GM21526 (cell line): ENCODE measurements around the gene TBL1X.

ENCODE experiments used
- ATAC-seq: cut with Tn5 transposase; IDR thresholded peaks from one replicate; pipeline ENCODE4 v1.9.1; 2021; ENCODE audit warnings: moderate library complexity; ENCODE audit not compliant: unreplicated experiment, low FRiP score

Gene TBL1X

DNA sequence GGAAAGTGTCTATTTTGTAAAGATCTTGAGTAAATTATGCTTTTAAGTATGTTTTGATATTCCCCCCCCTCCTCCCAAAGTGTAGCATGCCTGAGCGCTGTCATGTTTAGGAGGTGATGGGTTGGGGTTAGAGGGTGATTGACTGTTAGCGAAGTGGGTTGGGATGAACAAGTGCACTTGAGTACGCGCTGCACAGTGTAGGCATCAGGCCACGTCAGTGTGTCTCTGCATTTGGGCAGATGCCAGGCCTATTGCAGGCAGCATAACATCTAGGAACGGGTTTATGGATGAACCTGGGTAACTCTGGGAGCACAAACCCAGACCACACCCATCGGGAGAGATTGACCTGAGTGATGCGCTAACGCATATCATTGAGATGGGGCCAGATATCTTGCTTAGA lies 111.2 kb downstream of the TBL1X start:
- no peak for ATAC-seq

DNA sequence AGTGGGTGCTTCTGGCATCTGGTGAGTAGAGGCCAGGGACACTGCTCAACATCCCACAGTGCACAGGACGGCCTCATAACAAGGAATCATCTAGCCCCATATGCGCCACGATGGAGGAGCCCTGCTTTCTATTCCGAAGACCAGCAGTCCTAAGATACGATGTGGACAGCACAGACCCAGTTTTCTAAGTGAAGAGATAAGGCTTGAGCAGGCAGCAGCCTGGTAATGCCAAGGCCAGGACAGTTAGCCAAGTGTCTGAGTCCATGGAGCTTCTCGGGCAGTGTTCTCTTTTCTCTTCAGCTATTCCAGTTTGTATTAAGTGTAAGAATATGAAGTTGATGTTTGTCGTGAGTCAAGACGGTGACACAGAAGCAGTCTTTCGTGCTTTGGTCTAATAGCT lies 112.7 kb downstream of the TBL1X start:
- no peak for ATAC-seq

GRCh38 chrX:9578083-9578779 lies 113.4 kb downstream of the TBL1X start:
- no peak for ATAC-seq

DNA sequence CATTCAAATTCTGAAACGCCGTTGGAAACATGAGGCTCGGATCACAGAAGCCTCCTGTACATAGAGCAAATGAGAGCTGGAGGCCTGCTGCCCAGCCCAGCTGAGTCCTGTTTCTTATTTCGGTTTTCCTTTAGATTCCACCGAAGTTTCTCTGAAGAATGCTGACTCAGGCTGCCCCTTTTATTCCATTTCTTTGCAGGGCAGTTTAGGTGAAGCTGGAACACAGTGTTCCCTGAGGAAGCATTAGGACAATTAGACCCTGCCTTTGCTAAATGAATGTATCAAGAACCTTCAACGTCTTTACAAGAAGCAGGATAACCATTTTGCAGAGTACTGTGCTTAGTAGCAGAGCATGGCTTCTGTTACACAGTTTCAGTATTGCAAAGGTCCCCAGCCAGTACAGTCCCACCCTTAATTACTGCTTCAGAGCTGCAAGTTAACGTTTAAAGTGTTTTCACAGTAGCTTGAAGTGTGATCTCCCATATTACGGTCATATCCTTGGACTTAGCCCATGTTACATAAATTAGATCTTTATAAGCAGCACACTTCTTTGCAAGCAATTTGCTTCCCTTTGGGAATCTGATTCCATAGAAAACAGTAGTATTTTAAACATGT lies 117.0 kb downstream of the TBL1X start:
- no peak for ATAC-seq

DNA sequence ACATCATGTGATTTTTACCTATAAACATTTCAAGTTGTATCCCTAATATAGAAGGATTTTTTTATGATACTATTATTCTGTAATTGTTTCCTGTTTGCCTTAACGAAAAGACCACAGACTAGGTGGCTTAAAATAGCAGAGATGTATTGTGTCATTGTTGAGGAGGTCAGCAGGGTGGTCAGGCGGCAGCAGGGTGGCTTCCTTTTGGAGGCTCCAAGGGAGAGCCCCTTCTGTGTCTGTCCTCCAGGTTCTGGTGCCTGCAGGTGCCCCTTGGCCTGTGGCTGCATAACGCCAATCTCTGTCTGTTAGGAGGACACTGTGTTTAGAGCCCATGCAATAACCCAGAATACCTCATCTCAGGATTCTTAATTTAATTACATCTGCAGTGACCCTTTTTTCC lies 118.1 kb downstream of the TBL1X start:
- ATAC-seq: no peak

- ATAC-seq: no peak
Observed at GRCh38 chrX:9586992-9587392, 122.1 kb downstream of the TBL1X start.

DNA sequence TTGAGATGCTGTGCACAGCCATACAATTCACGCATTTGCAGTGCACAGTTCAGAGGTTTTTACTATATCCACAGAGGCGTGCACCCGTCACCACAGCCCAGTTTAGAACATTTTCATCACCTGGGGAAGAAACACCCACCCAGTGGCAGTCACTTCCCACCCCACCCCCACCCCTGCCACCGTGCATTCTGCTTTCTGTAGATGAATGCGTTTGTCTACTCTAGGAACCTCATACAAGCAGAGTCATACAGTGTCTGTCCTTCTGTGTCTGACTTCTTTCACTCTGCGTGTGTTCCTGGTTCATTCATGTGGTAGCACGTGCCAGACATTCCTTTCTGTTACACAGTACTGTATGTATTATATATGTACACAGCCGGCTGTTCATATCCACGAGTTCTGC lies 122.8 kb downstream of the TBL1X start:
- no peak for ATAC-seq

GRCh38 chrX:9591496-9591895 lies 126.6 kb downstream of the TBL1X start:
- ATAC-seq: no peak

DNA sequence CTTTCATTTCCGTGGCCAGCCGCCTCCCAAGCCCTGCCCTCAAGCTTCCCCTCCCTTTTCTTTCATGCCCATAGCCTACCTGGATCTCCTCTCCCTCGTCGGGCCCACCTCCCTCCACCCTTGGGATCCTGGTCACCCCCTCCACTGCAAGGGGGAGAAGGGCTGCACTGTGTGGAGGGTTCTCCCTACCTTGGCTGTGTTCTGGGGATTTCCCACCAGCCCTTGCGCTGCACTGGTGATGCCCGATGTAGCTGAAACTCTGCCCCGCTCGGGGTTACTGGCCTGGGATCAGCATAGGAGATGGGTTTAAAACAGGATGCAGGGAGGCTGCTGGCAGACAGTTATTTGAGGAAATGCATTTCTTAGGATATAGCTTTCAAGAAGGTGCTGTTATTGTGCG lies 128.9 kb downstream of the TBL1X start:
- ATAC-seq: no peak

GRCh38 chrX:9595174-9595573 lies 130.3 kb downstream of the TBL1X start:
- ATAC-seq: no peak

- ATAC-seq: no peak
Observed at GRCh38 chrX:9596837-9597236, 132.0 kb downstream of the TBL1X start.

GRCh38 chrX:9597361-9598035 lies 132.6 kb downstream of the TBL1X start:
- ATAC-seq: no peak

- no peak for ATAC-seq
Observed at GRCh38 chrX:9598344-9598743, 133.5 kb downstream of the TBL1X start.

DNA sequence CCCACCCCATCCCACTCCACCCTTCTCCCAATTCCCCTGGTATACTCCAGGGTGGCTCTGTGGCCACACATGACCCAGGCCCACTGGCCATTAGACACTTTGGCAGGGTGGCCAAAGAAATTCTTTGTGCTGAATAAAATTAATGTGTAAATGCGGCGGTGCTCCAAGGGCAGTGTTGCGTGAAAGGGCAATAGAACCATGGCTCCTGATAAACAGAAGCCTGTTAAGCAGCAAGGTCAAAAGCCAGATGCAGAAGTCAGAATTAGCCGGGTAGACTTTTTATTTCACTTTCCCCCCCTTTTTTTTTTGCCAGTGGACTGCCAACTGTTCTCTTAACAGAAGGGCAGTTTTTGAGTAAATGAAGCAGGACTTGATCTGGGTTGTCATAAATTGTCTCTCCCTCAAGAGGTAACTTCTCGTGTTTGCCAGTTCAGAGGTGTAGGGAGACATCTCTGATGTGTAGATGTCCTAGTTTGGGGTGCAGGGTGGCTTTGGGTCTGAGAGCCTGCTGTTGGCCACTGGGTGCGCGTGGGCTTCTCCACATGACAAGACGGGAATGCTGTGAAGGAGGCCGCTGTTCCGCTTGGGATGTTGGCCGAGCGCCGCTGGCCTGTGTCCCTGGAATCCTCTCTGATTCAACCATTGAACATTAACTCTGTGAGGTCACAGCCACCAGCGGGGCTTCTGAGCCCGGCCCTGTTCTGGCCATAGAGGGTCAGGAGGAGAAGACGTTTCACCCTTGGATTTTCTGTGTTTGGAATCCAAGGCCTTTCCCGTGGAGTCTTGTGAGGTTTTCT lies 139.5 kb downstream of the TBL1X start:
- ATAC-seq: no peak

DNA sequence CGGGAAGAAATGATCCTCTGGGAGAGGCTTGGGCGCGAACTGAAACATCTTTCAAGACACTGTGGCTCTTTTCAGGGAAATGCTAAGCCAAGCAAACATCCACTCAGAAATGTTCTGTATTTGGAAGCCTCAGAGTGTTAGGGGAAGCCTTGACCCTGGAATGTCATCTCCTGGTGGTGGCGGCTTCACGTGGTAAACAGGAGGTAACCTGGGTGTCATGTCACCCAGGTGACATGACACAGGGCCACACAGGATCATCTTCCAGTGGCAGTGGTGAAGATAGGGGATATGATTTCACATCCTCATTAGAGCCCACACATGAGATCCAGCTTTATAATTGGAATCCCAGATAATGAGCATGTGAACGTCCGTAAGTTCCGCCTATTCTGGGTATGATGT lies 140.0 kb downstream of the TBL1X start:
- no peak for ATAC-seq

DNA sequence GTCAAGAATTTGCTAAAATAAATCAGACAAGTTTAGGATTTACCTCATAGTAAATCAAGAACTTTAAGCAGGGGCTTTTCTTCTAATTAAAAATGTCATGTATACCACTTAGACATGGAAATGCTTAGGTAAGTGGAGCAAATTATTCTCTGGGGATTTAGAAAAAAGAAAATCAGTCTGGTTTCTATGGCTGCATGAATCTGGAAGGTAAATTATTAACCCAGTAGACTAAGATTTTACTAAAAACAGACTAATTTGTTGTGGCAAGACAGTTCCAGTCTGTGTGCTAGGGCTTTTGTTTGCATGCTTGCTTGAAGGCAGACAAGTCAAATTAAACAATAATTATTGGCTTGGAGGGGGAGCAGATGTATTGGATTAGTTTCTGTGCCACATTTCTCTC lies 140.6 kb downstream of the TBL1X start:
- ATAC-seq: no peak

DNA sequence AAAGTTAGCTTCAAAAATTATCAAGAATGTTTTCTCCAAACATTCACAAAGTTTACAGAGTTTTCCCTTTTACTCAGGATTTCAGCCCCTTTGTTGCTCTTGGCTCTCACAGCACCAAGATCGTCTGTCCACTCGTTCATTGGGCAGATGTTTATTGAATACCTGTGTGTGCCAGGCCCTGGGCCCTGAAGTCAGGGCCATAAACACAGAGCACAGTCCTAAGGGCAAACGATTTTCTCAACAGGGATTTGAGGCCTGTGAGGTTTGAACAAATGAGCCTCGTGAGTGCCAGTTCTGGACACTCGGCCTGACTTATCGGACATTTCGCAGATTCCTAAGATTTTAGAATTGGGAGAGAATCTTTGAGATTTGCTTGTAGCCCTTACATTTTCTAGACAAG lies 142.1 kb downstream of the TBL1X start:
- no peak for ATAC-seq

GRCh38 chrX:9609499-9609898 lies 144.6 kb downstream of the TBL1X start:
- no peak for ATAC-seq

- ATAC-seq: no peak
Observed at GRCh38 chrX:9609987-9610386, 145.1 kb downstream of the TBL1X start.

DNA sequence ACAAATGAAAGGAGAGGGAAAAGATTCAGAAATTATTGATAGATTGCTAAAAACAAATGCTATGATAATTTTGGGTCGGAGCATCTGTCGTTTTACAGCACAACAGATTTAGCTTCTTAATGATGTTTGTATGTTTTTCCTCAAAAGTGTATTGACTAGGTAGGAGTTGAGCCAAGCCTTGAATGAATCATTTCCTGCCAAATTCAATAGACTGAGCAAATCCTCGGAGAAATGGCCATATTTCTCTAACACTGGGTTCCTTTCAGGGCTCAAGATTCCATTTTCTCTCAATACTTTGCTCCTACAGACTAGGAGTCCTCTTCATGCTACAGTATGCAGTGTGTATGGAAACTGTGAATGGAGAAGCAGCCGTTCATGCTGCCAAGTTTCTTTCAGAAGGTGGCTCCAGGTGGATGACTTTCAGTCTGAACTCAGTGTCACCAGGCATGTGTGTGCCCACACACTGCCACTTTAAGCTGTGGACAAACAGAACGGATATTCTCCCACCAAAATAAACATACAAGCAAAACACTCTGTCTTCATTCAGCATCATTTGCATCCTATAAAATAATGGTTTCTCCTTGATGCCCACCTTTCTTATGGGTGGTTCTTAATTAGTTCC lies 146.0 kb downstream of the TBL1X start:
- ATAC-seq: no peak
